ENCODE measurements around the gene MAPK1.
"Not testable (repeated sequence)": the region's sequence is repeated elsewhere in the genome, so short reads cannot be mapped to it uniquely, and the experiment has no call there.

Gene MAPK1

GRCh38 chr22:21873619-21874018 is 6.2 kb upstream of the MAPK1 start:
- FAIRE-seq = no peak
- DNase-seq (ENCODE audit: insufficient read length) = no peak

GRCh38 chr22:21872741-21873140 is 5.3 kb upstream of the MAPK1 start:
- DNase-seq (ENCODE audit: insufficient read length); FAIRE-seq: not testable (repeated sequence)

More at GRCh38 chr22:21873619-21874018, 6.2 kb upstream of the MAPK1 start:
- TF ChIP-seq POLR2A (IDR thresholded peaks at IDR 0.05; ENCODE audit: low read depth, low read length) = no peak

GRCh38 chr22:21868651-21869050 is 1.2 kb upstream of the MAPK1 start:
- DNase-seq (ENCODE audit: insufficient read length) (no peak), FAIRE-seq (no peak)
- TF ChIP-seq TAF1 (IDR thresholded peaks at IDR 0.05; ENCODE audit: borderline replicate concordance, low read depth, low read length) (no peak), POLR2A (IDR thresholded peaks at IDR 0.05; ENCODE audit: low read depth, low read length) (no peak), POLR2AphosphoS5 (IDR thresholded peaks at IDR 0.05; ENCODE audit: low read depth, low read length) (no peak)

DNA sequence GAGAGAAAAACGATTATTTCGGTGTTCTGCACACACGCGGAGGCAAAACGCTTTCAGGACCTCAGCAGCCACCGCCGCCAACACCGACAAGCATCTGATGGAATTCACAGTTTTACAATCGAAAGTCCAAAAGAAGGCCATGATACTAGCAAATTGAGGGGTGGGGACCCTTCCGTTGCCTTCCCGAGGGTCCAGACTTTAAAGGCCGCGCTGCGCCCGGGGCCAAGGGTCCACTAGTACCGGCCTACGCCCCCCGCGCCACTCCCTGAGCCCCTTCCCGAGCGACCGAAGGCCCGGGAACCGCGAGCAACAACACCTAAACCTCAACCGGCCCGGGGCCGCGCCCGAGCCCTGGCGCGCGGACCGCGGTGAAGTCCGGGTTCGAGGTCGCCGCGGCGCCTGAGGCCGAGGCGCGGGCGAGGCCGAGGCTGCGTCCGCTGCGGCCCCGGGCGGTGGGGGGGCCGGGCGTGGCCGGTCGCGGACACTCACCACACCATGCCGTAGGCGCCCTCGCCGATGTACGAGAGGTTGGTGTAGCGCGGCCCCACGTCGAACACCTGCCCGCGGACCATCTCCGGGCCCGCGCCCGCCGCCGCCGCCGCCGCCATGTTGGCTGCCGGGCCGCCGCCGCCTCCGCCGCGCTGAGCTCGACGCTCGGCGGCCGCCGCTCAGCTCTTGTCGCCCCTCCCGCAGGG is 465 bp downstream of the MAPK1 start:
- DNase-seq (ENCODE audit: insufficient read length) = no peak
- TF ChIP-seq TAF1 (IDR thresholded peaks at IDR 0.05; ENCODE audit: borderline replicate concordance, low read depth, low read length) (no peak), POLR2A (IDR thresholded peaks at IDR 0.05; ENCODE audit: low read depth, low read length) (no peak), POLR2AphosphoS5 (IDR thresholded peaks at IDR 0.05; ENCODE audit: low read depth, low read length) (no peak)
- FAIRE-seq = peak; percentile 80

- no peak for TF ChIP-seq POLR2AphosphoS5 (IDR thresholded peaks at IDR 0.05; ENCODE audit: low read depth, low read length)
- no peak for TF ChIP-seq POLR2A (IDR thresholded peaks at IDR 0.05; ENCODE audit: low read depth, low read length)
- TF ChIP-seq TAF1 (IDR thresholded peaks at IDR 0.05; ENCODE audit: borderline replicate concordance, low read depth, low read length) = no peak
- DNase-seq (ENCODE audit: insufficient read length) (no peak), FAIRE-seq (no peak)
Observed at GRCh38 chr22:21865041-21865440, 2.4 kb downstream of the MAPK1 start.

GRCh38 chr22:21862386-21863245 is 4.8 kb downstream of the MAPK1 start:
- FAIRE-seq (no peak), DNase-seq (ENCODE audit: insufficient read length) (no peak)
- TF ChIP-seq POLR2AphosphoS5 (IDR thresholded peaks at IDR 0.05; ENCODE audit: low read depth, low read length) (no peak), TAF1 (IDR thresholded peaks at IDR 0.05; ENCODE audit: borderline replicate concordance, low read depth, low read length) (no peak), POLR2A (IDR thresholded peaks at IDR 0.05; ENCODE audit: low read depth, low read length) (no peak)

- TF ChIP-seq POLR2AphosphoS5 (IDR thresholded peaks at IDR 0.05; ENCODE audit: low read depth, low read length) (no peak), POLR2A (IDR thresholded peaks at IDR 0.05; ENCODE audit: low read depth, low read length) (no peak), TAF1 (IDR thresholded peaks at IDR 0.05; ENCODE audit: borderline replicate concordance, low read depth, low read length) (no peak)
- DNase-seq (ENCODE audit: insufficient read length) = no peak
- no peak for FAIRE-seq
Observed at GRCh38 chr22:21861851-21862250, 5.6 kb downstream of the MAPK1 start.

- FAIRE-seq = no peak
- TF ChIP-seq TAF1 (IDR thresholded peaks at IDR 0.05; ENCODE audit: borderline replicate concordance, low read depth, low read length) (no peak), POLR2AphosphoS5 (IDR thresholded peaks at IDR 0.05; ENCODE audit: low read depth, low read length) (no peak), POLR2A (IDR thresholded peaks at IDR 0.05; ENCODE audit: low read depth, low read length) (no peak)
- no peak for DNase-seq (ENCODE audit: insufficient read length)
Observed at GRCh38 chr22:21861264-21861848, 6.1 kb downstream of the MAPK1 start.

DNA sequence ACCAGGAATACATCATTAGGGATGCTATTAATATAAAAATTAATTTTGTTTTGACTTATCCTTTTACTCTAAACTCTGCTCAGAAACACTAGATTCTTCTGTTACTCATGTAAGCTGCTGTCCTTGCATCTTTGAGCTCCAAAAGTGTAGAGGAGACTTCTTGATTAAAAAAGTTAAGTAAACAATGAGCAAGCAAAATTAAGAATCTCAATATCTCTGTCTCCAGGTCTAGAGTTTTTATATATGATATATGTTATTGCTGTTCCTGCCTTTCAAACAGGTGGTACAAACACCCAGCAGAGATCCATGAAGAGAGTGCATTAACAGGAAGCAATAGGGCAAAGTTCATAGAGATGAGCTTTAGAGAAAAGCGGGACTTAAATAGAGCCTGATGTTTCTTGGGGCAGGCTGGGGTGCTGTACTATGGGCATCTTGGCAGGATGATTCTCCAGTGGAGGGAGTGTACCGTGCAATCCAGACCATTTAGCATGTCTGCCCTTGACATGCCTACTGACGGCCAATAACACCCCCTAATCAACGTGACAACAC is 6.9 kb downstream of the MAPK1 start:
- no peak for TF ChIP-seq POLR2AphosphoS5 (IDR thresholded peaks at IDR 0.05; ENCODE audit: low read depth, low read length)
- TF ChIP-seq TAF1 (IDR thresholded peaks at IDR 0.05; ENCODE audit: borderline replicate concordance, low read depth, low read length) = no peak
- no peak for FAIRE-seq
- DNase-seq (ENCODE audit: insufficient read length) = no peak

DNA sequence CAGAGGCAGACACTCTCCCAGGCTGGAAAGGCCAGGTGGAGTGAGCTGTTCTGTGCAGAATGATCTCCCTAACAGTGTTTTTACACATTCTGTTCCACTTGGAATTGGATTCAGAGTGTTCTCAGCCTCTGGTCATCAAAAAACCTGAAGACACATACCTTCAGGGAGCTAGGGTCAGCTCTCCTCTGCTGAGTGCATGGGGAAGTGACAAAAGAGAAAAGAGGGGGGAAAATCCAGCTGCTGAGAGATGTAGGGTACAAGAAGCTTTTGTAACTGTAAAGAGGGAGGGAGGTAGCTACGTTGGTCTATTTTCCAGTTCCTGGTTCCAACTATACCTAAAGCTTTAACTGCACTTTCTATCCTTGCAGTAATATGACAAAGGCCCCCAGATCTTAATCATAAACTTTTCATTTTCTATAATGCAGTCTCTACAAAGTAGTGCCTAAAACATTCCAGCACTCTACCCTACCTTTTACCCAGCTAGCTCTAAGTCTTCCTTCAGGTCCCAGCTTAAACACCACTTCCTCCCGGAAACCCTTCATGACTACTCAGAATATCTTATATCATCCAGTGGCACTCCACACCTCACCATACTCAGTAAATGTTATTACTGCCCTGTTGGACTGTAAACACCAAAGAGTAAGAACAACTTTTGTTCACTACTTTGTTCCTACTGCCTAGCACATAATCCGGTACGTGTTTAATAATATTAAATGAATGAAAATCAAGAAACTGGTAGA is 9.2 kb downstream of the MAPK1 start:
- TF ChIP-seq POLR2AphosphoS5 (IDR thresholded peaks at IDR 0.05; ENCODE audit: low read depth, low read length) (no peak), POLR2A (IDR thresholded peaks at IDR 0.05; ENCODE audit: low read depth, low read length) (no peak)
- DNase-seq (ENCODE audit: insufficient read length) (no peak), FAIRE-seq (no peak)

DNA sequence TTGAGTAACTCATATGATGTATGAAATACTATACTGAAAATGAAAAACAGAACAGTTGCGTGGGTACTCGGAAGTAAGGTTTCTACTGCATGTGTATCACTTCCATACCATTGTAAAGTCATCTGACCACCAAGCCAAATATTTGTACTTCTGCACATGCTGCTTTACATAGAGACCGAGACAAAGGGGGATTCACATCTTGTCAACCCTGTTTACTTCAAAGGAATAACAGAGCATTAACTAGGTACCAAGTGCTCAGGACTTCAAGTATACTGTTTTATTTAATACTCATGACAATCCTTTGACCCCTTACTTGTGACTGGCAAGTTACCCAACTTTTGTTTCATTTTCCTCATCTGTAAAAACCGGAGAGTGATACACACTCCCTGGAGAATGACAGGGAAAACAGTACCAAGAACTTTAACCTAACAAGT is 9.9 kb downstream of the MAPK1 start:
- peak; percentile 9 for FAIRE-seq
- no peak for DNase-seq (ENCODE audit: insufficient read length)
- TF ChIP-seq POLR2AphosphoS5 (IDR thresholded peaks at IDR 0.05; ENCODE audit: low read depth, low read length) (no peak), POLR2A (IDR thresholded peaks at IDR 0.05; ENCODE audit: low read depth, low read length) (no peak), TAF1 (IDR thresholded peaks at IDR 0.05; ENCODE audit: borderline replicate concordance, low read depth, low read length) (no peak)

All from GM12892 (cell line).